PC-9 (cell line): ENCODE measurements around the gene LRRC7.

Experiments
- EZH2 ChIP-seq: fragments of 200-600 bp; sonication (generic); IDR thresholded peaks from 2 replicates; pipeline ENCODE4 v1.8.0; 2017; ENCODE audit warnings: antibody characterized with exemption, low read depth
- TF ChIP-seq, protein P1 (sequence below): fragments of 200-600 bp; sonication (generic); conservative IDR thresholded peaks from 2 replicates; pipeline ENCODE4 v1.6.1; 2017; ENCODE audit warnings: mixed run types, antibody characterized with exemption, mild to moderate bottlenecking, moderate library complexity

GRCh38 chr1:70090875-70091274 is 523.2 kb downstream of the LRRC7 start:
- TF ChIP-seq, protein P1, sequence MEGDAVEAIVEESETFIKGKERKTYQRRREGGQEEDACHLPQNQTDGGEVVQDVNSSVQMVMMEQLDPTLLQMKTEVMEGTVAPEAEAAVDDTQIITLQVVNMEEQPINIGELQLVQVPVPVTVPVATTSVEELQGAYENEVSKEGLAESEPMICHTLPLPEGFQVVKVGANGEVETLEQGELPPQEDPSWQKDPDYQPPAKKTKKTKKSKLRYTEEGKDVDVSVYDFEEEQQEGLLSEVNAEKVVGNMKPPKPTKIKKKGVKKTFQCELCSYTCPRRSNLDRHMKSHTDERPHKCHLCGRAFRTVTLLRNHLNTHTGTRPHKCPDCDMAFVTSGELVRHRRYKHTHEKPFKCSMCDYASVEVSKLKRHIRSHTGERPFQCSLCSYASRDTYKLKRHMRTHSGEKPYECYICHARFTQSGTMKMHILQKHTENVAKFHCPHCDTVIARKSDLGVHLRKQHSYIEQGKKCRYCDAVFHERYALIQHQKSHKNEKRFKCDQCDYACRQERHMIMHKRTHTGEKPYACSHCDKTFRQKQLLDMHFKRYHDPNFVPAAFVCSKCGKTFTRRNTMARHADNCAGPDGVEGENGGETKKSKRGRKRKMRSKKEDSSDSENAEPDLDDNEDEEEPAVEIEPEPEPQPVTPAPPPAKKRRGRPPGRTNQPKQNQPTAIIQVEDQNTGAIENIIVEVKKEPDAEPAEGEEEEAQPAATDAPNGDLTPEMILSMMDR, result no peak
- TF ChIP-seq EZH2, result no peak
